Endothelial cell of umbilical vein (primary cell): Measurements from ENCODE around the gene NCOA3. TPM values are rescaled to one million over a fixed set of nuclear protein-coding genes. Genes with fewer than 3 reads are reported as not detected.

Source experiments
- BruUV-seq: library from RNA; stranded (reverse); fragments of 400-500 nt; replicated peaks from 2 replicates; lab custom pipeline; 2021; lab: Mats Ljungman, UMichigan
- CTCF ChIA-PET: fragments of 300-600, 350-600 bp; sonication (Branson Sonifier 250); formaldehyde crosslinking; loops from one replicate; lab custom pipeline; 2021; ENCODE audit warnings: antibody characterized with exemption, inconsistent platforms; lab: Charles Lee
- POLR2A ChIA-PET: fragments of 300-600, 350-600 bp; sonication (Branson Sonifier 250); formaldehyde crosslinking; loops from one replicate; lab custom pipeline; 2021; ENCODE audit warnings: antibody characterized with exemption, inconsistent platforms; lab: Charles Lee
- DNase-seq: peaks from one replicate; pipeline ENCODE4 v3.0.0-alpha.2; 2011; ENCODE audit warnings: low read depth, low spot score
- FAIRE-seq: peaks from 2 replicates; lab custom pipeline; 2011; peaks lifted over from hg19 to GRCh38; lab: Jason Lieb, UNC
- H2AFZ ChIP-seq: 2 replicates; pipeline ENCODE4 v1.6.0; 2012; ENCODE audit warnings: low read depth, low read length, control low read depth, inconsistent platforms
- H3K27ac ChIP-seq: 2 replicates; pipeline ENCODE4 v1.5.1; 2011; ENCODE audit warnings: low read depth, mild to moderate bottlenecking, control low read depth, low read length, moderate library complexity; ENCODE audit not compliant: insufficient read depth
- H3K27me3 ChIP-seq, 2 experiments: 2 replicates each; pipeline versions ENCODE4 v1.6.0 to v1.6.1; 2011; ENCODE audit warnings: low read length in 2 of 2, mixed read lengths in 1 of 2; ENCODE audit not compliant: control insufficient read depth in 2 of 2, insufficient read depth in 2 of 2
- H3K36me3 ChIP-seq, 2 experiments: 2 replicates in 1 of 2; 3 replicates in 1 of 2; pipeline ENCODE4 v1.5.1; 2011; ENCODE audit warnings: low read length in 2 of 2, mild to moderate bottlenecking in 1 of 2, moderate library complexity in 1 of 2; ENCODE audit not compliant: control insufficient read depth in 2 of 2, insufficient read depth in 2 of 2; ENCODE audit errors: extremely low read depth in 1 of 2
- H3K4me1 ChIP-seq: 3 replicates; pipeline ENCODE4 v1.5.1; 2011; ENCODE audit warnings: mild to moderate bottlenecking, low read length; ENCODE audit not compliant: control insufficient read depth, insufficient read depth; ENCODE audit errors: extremely low read depth
- H3K4me2 ChIP-seq: 2 replicates; pipeline ENCODE4 v1.6.1; 2011; ENCODE audit warnings: low read length, control low read depth, mixed read lengths; ENCODE audit not compliant: insufficient read depth
- H3K4me3 ChIP-seq, 3 experiments: fragments of 200-600 bp in 1 of 3; sonication (generic), shearing (Covaris generic) in 1 of 3; replicated peaks in 1 of 3; 2 replicates each; pipeline ENCODE4 v1.5.1; 2011 to 2016; ENCODE audit warnings: control low read depth in 3 of 3, low read length in 3 of 3, mild to moderate bottlenecking in 2 of 3, inconsistent platforms in 1 of 3, low read depth in 1 of 3, moderate library complexity in 1 of 3; ENCODE audit not compliant: insufficient read depth in 1 of 3
- H3K79me2 ChIP-seq: 2 replicates; pipeline ENCODE4 v1.6.0; 2012; ENCODE audit warnings: low read length, inconsistent platforms; ENCODE audit not compliant: control insufficient read depth, insufficient read depth
- H3K9ac ChIP-seq: replicated peaks from 2 replicates; pipeline ENCODE3; 2011; ENCODE audit warnings: low read length, control low read depth; ENCODE audit not compliant: insufficient read depth; ENCODE audit errors: extremely low read depth
- H3K9me1 ChIP-seq: replicated peaks from 3 replicates; pipeline ENCODE4 v1.6.0; 2011; ENCODE audit warnings: mild to moderate bottlenecking, low read length; ENCODE audit not compliant: control insufficient read depth, insufficient read depth; ENCODE audit errors: extremely low read depth
- H3K9me3 ChIP-seq: replicated peaks from 2 replicates; pipeline ENCODE4 v1.5.1; 2012; ENCODE audit warnings: low read length, inconsistent platforms; ENCODE audit not compliant: control insufficient read depth, insufficient read depth
- H4K20me1 ChIP-seq: replicated peaks from 2 replicates; pipeline ENCODE3; 2011; ENCODE audit warnings: mild to moderate bottlenecking, low read length; ENCODE audit not compliant: control insufficient read depth, insufficient read depth; ENCODE audit errors: extremely low read depth
- EZH2 ChIP-seq: IDR thresholded peaks from 2 replicates; pipeline ENCODE4 v1.6.1; 2012; ENCODE audit warnings: borderline replicate concordance, low read depth, mild to moderate bottlenecking, moderate library complexity, low read length, inconsistent platforms; ENCODE audit not compliant: severe bottlenecking
- FOS ChIP-seq: IDR thresholded peaks from 2 replicates; pipeline ENCODE4 v1.6.1; 2011; ENCODE audit warnings: mild to moderate bottlenecking, low read length, moderate library complexity, borderline replicate concordance; ENCODE audit not compliant: insufficient read depth
- GATA2 ChIP-seq: IDR thresholded peaks from 2 replicates; pipeline ENCODE4 v1.7.0; 2011; ENCODE audit warnings: low read depth, mild to moderate bottlenecking, moderate library complexity, mixed read lengths, low read length; ENCODE audit not compliant: insufficient read length, insufficient read depth
- JUN ChIP-seq: IDR thresholded peaks from 2 replicates; pipeline ENCODE4 v1.6.1; 2011; ENCODE audit warnings: borderline replicate concordance, low read depth; ENCODE audit not compliant: insufficient read length, insufficient read depth
- MYC ChIP-seq: IDR thresholded peaks from one replicate; pipeline ENCODE4 v1.6.1; 2011; ENCODE audit warnings: mild to moderate bottlenecking, low read depth, low read length
- POLR2A ChIP-seq: IDR thresholded peaks from 2 replicates; pipeline ENCODE4 v1.6.1; 2012; ENCODE audit warnings: low read depth, mild to moderate bottlenecking, control low read depth, low read length
- POLR2AphosphoS5 ChIP-seq: IDR thresholded peaks from 2 replicates; pipeline ENCODE4 v1.6.1; 2012; ENCODE audit warnings: low read depth, mild to moderate bottlenecking, control low read depth, low read length, moderate library complexity; ENCODE audit not compliant: insufficient read depth
- dilution Hi-C: fragments of 300-500 bp; cut with MboI; formaldehyde crosslinking; loops from one replicate; pipeline ENCODE4 v1.15.0; 2019; ENCODE audit warnings: low sequenced_read_pairs; ENCODE audit not compliant: extremely low pct_ligation_motif_present
- intact Hi-C: fragments of 100-400 bp; cut with micrococcal nuclease; formaldehyde crosslinking; loops from one replicate; pipeline ENCODE4 v1.10.0; 2022
- polyA plus RNA-seq, 4 experiments: library from polyadenylated mRNA; depleted of rRNA in 3 of 4; stranded (reverse) in 3 of 4; unstranded in 1 of 4; fragments of >200 nt; gene quantifications; 2 replicates each; pipeline versions ENCODE4 v1.2.1 to v1.2.3, GENCODE V29; 2011 to 2012; ENCODE audit warnings: missing spikeins in 1 of 4
- total RNA-seq: library from RNA; stranded (reverse); gene quantifications from 2 replicates; pipeline ENCODE4 v1.2.3, GENCODE V29; 2021
- TF ChIP-seq, protein P1 (sequence below), 2 donors: IDR thresholded peaks; 1 replicate in 1 of 2; 2 replicates in 1 of 2; pipeline ENCODE4 v1.5.1; 2011; ENCODE audit warnings: low read length in 2 of 2, mild to moderate bottlenecking in 2 of 2, moderate library complexity in 2 of 2, control low read depth in 1 of 2, inconsistent platforms in 1 of 2, low read depth in 1 of 2; ENCODE audit not compliant: insufficient read depth in 1 of 2; ENCODE audit errors: extremely low read depth in 1 of 2
- TF ChIP-seq, protein P2 (sequence below): IDR thresholded peaks from 2 replicates; pipeline ENCODE4 v1.6.1; 2011; ENCODE audit not compliant: insufficient read depth, insufficient read length

NCOA3 gene
- total and polyA plus RNA-seq, 2 donors (not counting 3 experiments of a cell fraction or from before 2014, with no cell fraction given): 12.0 to 35.6 TPM

- Histone ChIP-seq H3K9me1 (no peaks in the 10 kb centered on the region), H3K4me1 (no peaks in the 10 kb centered on the region), H3K27me3 (no peaks in the 10 kb centered on the region), H3K4me2 (no peak overlapping the region), H3K27ac (no peak overlapping the region), H3K4me3 (no peak overlapping the region), H3K9ac (no peak overlapping the region), H3K9me3 (no peaks in the 10 kb centered on the region), H2AFZ (no peak overlapping the region), H4K20me1 (no peaks in the 10 kb centered on the region), H3K36me3 (no peaks in the 10 kb centered on the region), H3K79me2 (no peaks in the 10 kb centered on the region)
- no peak for FAIRE-seq
- TF ChIP-seq, protein P1, sequence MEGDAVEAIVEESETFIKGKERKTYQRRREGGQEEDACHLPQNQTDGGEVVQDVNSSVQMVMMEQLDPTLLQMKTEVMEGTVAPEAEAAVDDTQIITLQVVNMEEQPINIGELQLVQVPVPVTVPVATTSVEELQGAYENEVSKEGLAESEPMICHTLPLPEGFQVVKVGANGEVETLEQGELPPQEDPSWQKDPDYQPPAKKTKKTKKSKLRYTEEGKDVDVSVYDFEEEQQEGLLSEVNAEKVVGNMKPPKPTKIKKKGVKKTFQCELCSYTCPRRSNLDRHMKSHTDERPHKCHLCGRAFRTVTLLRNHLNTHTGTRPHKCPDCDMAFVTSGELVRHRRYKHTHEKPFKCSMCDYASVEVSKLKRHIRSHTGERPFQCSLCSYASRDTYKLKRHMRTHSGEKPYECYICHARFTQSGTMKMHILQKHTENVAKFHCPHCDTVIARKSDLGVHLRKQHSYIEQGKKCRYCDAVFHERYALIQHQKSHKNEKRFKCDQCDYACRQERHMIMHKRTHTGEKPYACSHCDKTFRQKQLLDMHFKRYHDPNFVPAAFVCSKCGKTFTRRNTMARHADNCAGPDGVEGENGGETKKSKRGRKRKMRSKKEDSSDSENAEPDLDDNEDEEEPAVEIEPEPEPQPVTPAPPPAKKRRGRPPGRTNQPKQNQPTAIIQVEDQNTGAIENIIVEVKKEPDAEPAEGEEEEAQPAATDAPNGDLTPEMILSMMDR (IDR thresholded peaks at IDR 0.05; ENCODE audit: extremely low read depth in 1 of 2, insufficient read depth in 1 of 2, low read depth in 1 of 2, low read length in 2 of 2): no peak
- TF ChIP-seq JUN (no peak), POLR2A (no peak), POLR2AphosphoS5 (no peak), GATA2 (no peak), MYC (no peak), EZH2 (no peak), FOS (no peak)
- TF ChIP-seq, protein P2, sequence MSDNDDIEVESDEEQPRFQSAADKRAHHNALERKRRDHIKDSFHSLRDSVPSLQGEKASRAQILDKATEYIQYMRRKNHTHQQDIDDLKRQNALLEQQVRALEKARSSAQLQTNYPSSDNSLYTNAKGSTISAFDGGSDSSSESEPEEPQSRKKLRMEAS: no peak
- dilution Hi-C loops (no loop called here), intact Hi-C loops (no loop called here)
- POLR2A ChIA-PET: no interaction called here
- no peak for DNase-seq
- no TSS peak for BruUV-seq
- CTCF ChIA-PET: interaction anchor here (1.0 to 1.9 kb wide), 7 partner anchors 9 to 166 kb away, joined by 3 to 9 read pairs (median 3); partner anchors contain the start of gene NCOA3
Measured at GRCh38 chr20:47455133-47456040, 46.3 kb upstream of the NCOA3 start.
